H9 (cell line): ENCODE measurements around the gene EVI5. TPM values are rescaled to one million over a fixed set of nuclear protein-coding genes. Genes with fewer than 3 reads are reported as not detected.

Source experiments
- DNase-seq: peaks from one replicate; pipeline ENCODE4 v3.0.0-alpha.2; 2017
- H2AFZ ChIP-seq: one replicate; pipeline ENCODE4 v1.6.1; 2013; ENCODE audit warnings: mild to moderate bottlenecking, low read length, control low read depth, moderate library complexity
- H2AK5ac ChIP-seq: 2 replicates; pipeline ENCODE4 v1.6.1; 2013; ENCODE audit warnings: low read length, control low read depth, mixed read lengths; ENCODE audit not compliant: insufficient read length
- H2BK120ac ChIP-seq: one replicate; pipeline ENCODE4 v1.6.1; 2013; ENCODE audit warnings: low read depth, mild to moderate bottlenecking, low read length, control low read depth, inconsistent platforms; ENCODE audit not compliant: poor library complexity, severe bottlenecking
- H2BK12ac ChIP-seq: 2 replicates; pipeline ENCODE4 v1.6.1; 2013; ENCODE audit warnings: low read length, control low read depth, mixed read lengths, low read depth; ENCODE audit not compliant: insufficient read length
- H2BK15ac ChIP-seq: 2 replicates; pipeline ENCODE4 v1.6.1; 2013; ENCODE audit warnings: low read depth, low read length, control low read depth
- H2BK20ac ChIP-seq: one replicate; pipeline ENCODE4 v1.6.1; 2013; ENCODE audit warnings: low read depth, mild to moderate bottlenecking, low read length, control low read depth, inconsistent platforms; ENCODE audit not compliant: poor library complexity, severe bottlenecking
- H2BK5ac ChIP-seq: 2 replicates; pipeline ENCODE4 v1.6.1; 2013; ENCODE audit warnings: low read length, control low read depth, mixed read lengths; ENCODE audit not compliant: insufficient read length
- H3K14ac ChIP-seq: 2 replicates; pipeline ENCODE4 v1.6.1; 2013; ENCODE audit warnings: low read length, control low read depth; ENCODE audit not compliant: insufficient read depth
- H3K18ac ChIP-seq: 2 replicates; pipeline ENCODE4 v1.6.1; 2013; ENCODE audit warnings: low read depth, mild to moderate bottlenecking, mixed read lengths, low read length, control low read depth; ENCODE audit not compliant: insufficient read length
- H3K23ac ChIP-seq: 2 replicates; pipeline ENCODE4 v1.6.1; 2013; ENCODE audit warnings: low read length, control low read depth, mixed read lengths, low read depth; ENCODE audit not compliant: insufficient read length
- H3K23me2 ChIP-seq: 2 replicates; pipeline ENCODE4 v1.6.1; 2013; ENCODE audit warnings: low read depth, mild to moderate bottlenecking, mixed read lengths, low read length, control low read depth; ENCODE audit not compliant: insufficient read length, poor library complexity, severe bottlenecking
- H3K27ac ChIP-seq: 2 replicates; pipeline ENCODE4 v1.5.1; 2013; ENCODE audit warnings: low read length, control low read depth, mixed read lengths, low read depth; ENCODE audit not compliant: insufficient read length
- H3K27me3 ChIP-seq: 2 replicates; pipeline ENCODE4 v1.6.1; 2013; ENCODE audit warnings: low read length, control low read depth, inconsistent platforms; ENCODE audit not compliant: insufficient read depth
- H3K4ac ChIP-seq: 2 replicates; pipeline ENCODE4 v1.6.1; 2013; ENCODE audit warnings: low read depth, mild to moderate bottlenecking, control low read depth, inconsistent platforms, low read length, moderate library complexity
- H3K4me1 ChIP-seq: 2 replicates; pipeline ENCODE4 v1.6.1; 2013; ENCODE audit warnings: low read length, control low read depth, inconsistent platforms; ENCODE audit not compliant: insufficient read depth
- H3K4me2 ChIP-seq: 2 replicates; pipeline ENCODE4 v1.6.1; 2013; ENCODE audit warnings: low read length, control low read depth, mixed read lengths; ENCODE audit not compliant: insufficient read length, insufficient read depth
- H3K56ac ChIP-seq: 2 replicates; pipeline ENCODE4 v1.6.1; 2013; ENCODE audit warnings: low read depth, mild to moderate bottlenecking, mixed read lengths, low read length, control low read depth; ENCODE audit not compliant: insufficient read length
- H3K79me1 ChIP-seq: 2 replicates; pipeline ENCODE4 v1.6.1; 2013; ENCODE audit warnings: low read depth, mild to moderate bottlenecking, moderate library complexity, low read length, control low read depth, inconsistent platforms; ENCODE audit not compliant: insufficient read depth, poor library complexity, severe bottlenecking
- H3K79me2 ChIP-seq: 2 replicates; pipeline ENCODE4 v1.6.1; 2013; ENCODE audit warnings: low read length, control low read depth, inconsistent platforms; ENCODE audit not compliant: insufficient read depth
- H3K9ac ChIP-seq: 2 replicates; pipeline ENCODE4 v1.6.1; 2013; ENCODE audit warnings: low read length, control low read depth, mixed read lengths; ENCODE audit not compliant: insufficient read length; ENCODE audit errors: extremely low read depth
- H3K9me3 ChIP-seq: one replicate; pipeline ENCODE4 v1.6.1; 2013; ENCODE audit warnings: low read depth, low read length, inconsistent platforms; ENCODE audit not compliant: control insufficient read depth
- H3T11ph ChIP-seq: one replicate; pipeline ENCODE4 v1.6.1; 2013; ENCODE audit warnings: mild to moderate bottlenecking, low read length, control low read depth, inconsistent platforms
- H4K20me1 ChIP-seq: one replicate; pipeline ENCODE4 v1.6.1; 2013; ENCODE audit not compliant: control insufficient read depth, insufficient read length, insufficient read depth
- H4K5ac ChIP-seq: 2 replicates; pipeline ENCODE4 v1.6.1; 2013; ENCODE audit warnings: low read depth, mild to moderate bottlenecking, mixed read lengths, low read length, control low read depth; ENCODE audit not compliant: insufficient read length
- H4K8ac ChIP-seq: replicated peaks from 2 replicates; pipeline ENCODE4 v1.6.1; 2013; ENCODE audit warnings: low read length, control low read depth, mixed read lengths, low read depth; ENCODE audit not compliant: insufficient read length
- H4K91ac ChIP-seq: 2 replicates; pipeline ENCODE4 v1.6.1; 2013; ENCODE audit warnings: low read depth, mild to moderate bottlenecking, moderate library complexity, mixed read lengths, low read length, control low read depth; ENCODE audit not compliant: insufficient read length
- H3K27ac Mint-ChIP-seq, 3 experiments: 2 replicates in 2 of 3; 3 replicates in 1 of 3; pipeline ENCODE4 v1.8.0; 2020 to 2021; ENCODE audit warnings: mixed read lengths in 3 of 3, mild to moderate bottlenecking in 1 of 3, moderate library complexity in 1 of 3
- H3K27me3 Mint-ChIP-seq: 2 replicates; pipeline ENCODE4 v1.8.0; 2021; ENCODE audit warnings: low read depth, mild to moderate bottlenecking, moderate library complexity, mixed read lengths
- H3K36me3 Mint-ChIP-seq, 3 experiments: 2 replicates in 2 of 3; 3 replicates in 1 of 3; pipeline ENCODE4 v1.8.0; 2020 to 2021; ENCODE audit warnings: low read depth in 3 of 3, mixed read lengths in 3 of 3; ENCODE audit not compliant: insufficient read depth in 1 of 3
- H3K4me1 Mint-ChIP-seq, 2 experiments: 2 replicates each; pipeline ENCODE4 v1.8.0; 2020; ENCODE audit warnings: mixed read lengths in 2 of 2
- H3K4me3 Mint-ChIP-seq, 2 experiments: 2 replicates in 1 of 2; 3 replicates in 1 of 2; pipeline ENCODE4 v1.8.0; 2020 to 2021; ENCODE audit warnings: mild to moderate bottlenecking in 2 of 2, mixed read lengths in 2 of 2, moderate library complexity in 1 of 2
- H3K9me3 Mint-ChIP-seq, 2 experiments: 2 replicates in 1 of 2; 3 replicates in 1 of 2; pipeline ENCODE4 v1.8.0; 2020; ENCODE audit warnings: mild to moderate bottlenecking in 2 of 2, mixed read lengths in 2 of 2, moderate library complexity in 1 of 2
- CTCF ChIP-seq: fragments of 200-600 bp; sonication (generic); conservative IDR thresholded peaks from 3 replicates; pipeline ENCODE4 v1.8.0; 2021; ENCODE audit warnings: antibody characterized with exemption, mild to moderate bottlenecking
- WGBS: extraction: QIAGEN DNeasy Blood & Tissue Kit; methylation state at CpG from one replicate; pipeline ENCODE4 v1.1.7; 2013; ENCODE audit warnings: missing lambda C conversion rate, low lambda C conversion rate, mixed read lengths; ENCODE audit not compliant: insufficient read length; ENCODE audit errors: extremely low coverage; 5-methylcytosine and 5-hydroxymethylcytosine counted together
- total RNA-seq: library from RNA; stranded (reverse); gene quantifications from 2 replicates; pipeline ENCODE4 v1.2.1, GENCODE V29; 2021

Gene EVI5
- total RNA-seq, 1 experiment from 2014 or later, result 9.7 TPM

GRCh38 chr1:92572520-92572919 is 212.4 kb downstream of the EVI5 start:
- Histone ChIP-seq H3K9me3 (no peaks in the 10 kb centered on the region), H2BK20ac (no peak overlapping the region), H4K5ac (no peak overlapping the region), H3K56ac (no peak overlapping the region), H2BK15ac (no peak overlapping the region), H4K91ac (no peak overlapping the region), H2BK12ac (no peak overlapping the region), H2BK120ac (no peak overlapping the region), H3K23me2 (no peaks in the 10 kb centered on the region), H3K18ac (no peak overlapping the region), H3K23ac (no peak overlapping the region), H4K20me1 (no peaks in the 10 kb centered on the region), H3T11ph (no peak overlapping the region), H3K4ac (no peak overlapping the region), H3K79me2 (no peaks in the 10 kb centered on the region), H2AFZ (no peak overlapping the region), H2BK5ac (no peak overlapping the region), H2AK5ac (no peak overlapping the region), H3K4me1 (no peaks in the 10 kb centered on the region), H3K4me2 (no peak overlapping the region), H3K27ac (no peak overlapping the region), H3K79me1 (no peaks in the 10 kb centered on the region), H3K9ac (no peak overlapping the region), H3K14ac (no peak overlapping the region), H4K8ac (no peak overlapping the region), H3K27me3 (no peaks in the 10 kb centered on the region)
- no CpG with 5 or more reads among the region's 2 CpGs for WGBS
- no peak overlapping the region for H3K27ac Mint-ChIP-seq
- H3K36me3 Mint-ChIP-seq, result no peaks in the 10 kb centered on the region
- TF ChIP-seq CTCF, result no peak
- no peaks in the 10 kb centered on the region for H3K4me1 Mint-ChIP-seq
- H3K27me3 Mint-ChIP-seq, result no peaks in the 10 kb centered on the region
- H3K9me3 Mint-ChIP-seq, result no peaks in the 10 kb centered on the region
- no peak overlapping the region for H3K4me3 Mint-ChIP-seq
- DNase-seq, result no peak
